ENCODE results near the gene TBX1. TPM values are rescaled to one million over a fixed set of nuclear protein-coding genes. Genes with fewer than 3 reads are reported as not detected.

Gene TBX1
- total RNA-seq, 1 experiment from 2014 or later, result 3.9 TPM

GRCh38 chr22:19786959-19787848 lies 26.6 kb downstream of the TBX1 start (continued):
- TF ChIP-seq SRF (IDR thresholded peaks at IDR 0.05; ENCODE audit: low read depth) (no peak), CTCF (IDR thresholded peaks at IDR 0.05 in 2 of 3, conservative IDR thresholded peaks at IDR 0.05 in 1 of 3; ENCODE audit: borderline replicate concordance in 1 of 3, insufficient read depth in 1 of 3, low read depth in 2 of 3, low read length in 2 of 3) (no peak), POLR2A (IDR thresholded peaks at IDR 0.05; ENCODE audit: borderline replicate concordance, extremely low read depth, insufficient read depth, insufficient read length) (no peak)

- Histone ChIP-seq H3K9me3 (ENCODE audit: control insufficient read depth in 1 of 2, insufficient read depth in 1 of 2, low read depth in 1 of 2, low read length in 2 of 2) (peaks cover 0 to 5% of the 10 kb centered on the region in 2 experiments; a peak in 1 of 4 replicates), H2AFZ (ENCODE audit: low read depth, low read length, poor library complexity, severe bottlenecking) (no peak overlapping the region), H3K36me3 (ENCODE audit: control insufficient read depth in 1 of 2, insufficient read depth in 2 of 2, low read length in 2 of 2) (peaks cover 0 to 8% of the 10 kb centered on the region in 2 experiments; a peak in 1 of 4 replicates), H3K4me2 (ENCODE audit: low read length) (no peak overlapping the region), H3K4me1 (ENCODE audit: control insufficient read depth in 1 of 2, insufficient read depth in 2 of 2, low read length in 2 of 2) (no peaks in the 10 kb centered on the region), H3K27me3 (ENCODE audit: insufficient read depth, low read length) (no peaks in the 10 kb centered on the region), H3K9me2 (ENCODE audit: insufficient read depth) (no peaks in the 10 kb centered on the region), H3K79me2 (ENCODE audit: insufficient read depth, low read length) (no peaks in the 10 kb centered on the region), H3K4me3 (replicated peaks in 1 of 2; ENCODE audit: low read depth in 1 of 2, low read length in 2 of 2) (no peak overlapping the region), H3K9ac (ENCODE audit: low read length) (no peak overlapping the region), H3K27ac (ENCODE audit: low read depth, low read length) (no peak overlapping the region), H4K20me1 (ENCODE audit: insufficient read depth) (no peaks in the 10 kb centered on the region)
- CTCF ChIA-PET, result no interaction called here
- RAD21 ChIA-PET (ENCODE audit: low non-redundant PET in 1 of 2, low total read pairs in 2 of 2, uncharacterized antibody in 2 of 2, unreplicated experiment in 2 of 2), result no interaction called here
- POLR2A ChIA-PET, result no interaction called here
- ATAC-seq (peak; percentile 50), DNase-seq (ENCODE audit: low read depth, low spot score) (no peak)
- BruUV-seq (replicated peaks), result no TSS peak
- TF ChIP-seq CTCF (IDR thresholded peaks at IDR 0.05 in 2 of 3, conservative IDR thresholded peaks at IDR 0.05 in 1 of 3; ENCODE audit: borderline replicate concordance in 1 of 3, insufficient read depth in 1 of 3, low read depth in 2 of 3, low read length in 2 of 3) (0 out of 6 replicates have a peak, but pooled peaks of 1 of the 3 experiments have one; percentile 12), SRF (IDR thresholded peaks at IDR 0.05; ENCODE audit: low read depth) (no peak)
- intact Hi-C loops (cut with micrococcal nuclease), result no loop called here
Observed at GRCh38 chr22:19787849-19788141, 27.2 kb downstream of the TBX1 start.

Measured in HCT116 (cell line).